ENCODE data around the gene KLK13.

The KLK13 gene

GRCh38 chr19:51097796-51098195 is 32.9 kb upstream of the KLK13 start:
- no peaks in the 10 kb centered on the region for H3K27me3 Mint-ChIP-seq
- no peak for DNase-seq
- no peak overlapping the region for H3K4me3 Mint-ChIP-seq
- H3K36me3 Mint-ChIP-seq (ENCODE audit: low read depth) = peaks cover 73% of the 10 kb centered on the region
- H3K27ac Mint-ChIP-seq = no peak overlapping the region
- H3K9me3 Mint-ChIP-seq = no peaks in the 10 kb centered on the region
- peaks cover 36% of the 10 kb centered on the region for H3K4me1 Mint-ChIP-seq (ENCODE audit: low read depth)

- Mint-ChIP-seq H3K4me1 (ENCODE audit: low read depth) (peaks cover 31% of the 10 kb centered on the region), H3K36me3 (ENCODE audit: low read depth) (peaks cover 67% of the 10 kb centered on the region), H3K4me3 (no peak overlapping the region), H3K27me3 (no peaks in the 10 kb centered on the region), H3K27ac (peak overlapping the region; percentile 4), H3K9me3 (no peaks in the 10 kb centered on the region)
- DNase-seq = peak; percentile 76
Observed at GRCh38 chr19:51097166-51097738, 32.4 kb upstream of the KLK13 start.

DNA sequence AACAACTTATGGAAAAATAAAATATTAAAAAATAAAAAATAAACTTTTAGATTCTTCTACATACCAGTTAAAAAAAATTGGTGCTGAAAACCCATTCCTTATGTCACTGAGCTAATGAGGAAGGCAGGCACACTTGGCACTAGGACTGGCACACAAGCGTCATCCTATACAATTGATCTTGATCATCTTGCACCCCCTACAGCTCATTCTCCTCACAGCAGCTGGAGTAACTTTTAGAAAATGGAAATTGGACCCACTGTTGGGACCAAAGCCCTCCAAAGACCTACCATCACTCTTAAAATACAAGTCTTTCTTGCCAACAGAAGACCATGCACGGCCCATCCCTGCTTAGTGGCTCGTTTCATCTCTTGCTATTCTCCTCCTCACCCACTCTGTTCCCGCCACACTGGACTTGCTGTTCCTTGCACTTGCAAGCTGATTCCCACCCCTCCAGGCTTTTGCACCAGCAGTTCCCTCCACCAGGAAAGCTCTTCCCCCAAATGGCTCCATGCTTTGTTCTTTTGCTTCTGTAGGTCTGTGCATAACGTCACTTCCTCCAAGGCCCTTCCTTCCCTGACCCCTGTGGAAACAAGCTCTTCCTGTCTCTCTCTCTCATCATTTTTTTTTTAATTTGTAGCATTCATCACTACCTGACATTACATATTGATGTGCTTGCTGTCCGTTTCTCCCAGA is 31.7 kb upstream of the KLK13 start:
- Mint-ChIP-seq H3K4me3 (no peak overlapping the region), H3K4me1 (ENCODE audit: low read depth) (peaks cover 28% of the 10 kb centered on the region), H3K9me3 (no peaks in the 10 kb centered on the region), H3K27ac (peak overlapping the region; percentile 4), H3K36me3 (ENCODE audit: low read depth) (peaks cover 61% of the 10 kb centered on the region), H3K27me3 (no peaks in the 10 kb centered on the region)
- DNase-seq = no peak

- Mint-ChIP-seq H3K9me3 (no peaks in the 10 kb centered on the region), H3K27ac (no peak overlapping the region), H3K36me3 (ENCODE audit: low read depth) (peaks cover 43% of the 10 kb centered on the region), H3K4me1 (ENCODE audit: low read depth) (peaks cover 20% of the 10 kb centered on the region), H3K27me3 (no peaks in the 10 kb centered on the region), H3K4me3 (no peak overlapping the region)
- DNase-seq = peak; percentile 55
Observed at GRCh38 chr19:51094696-51095279, 29.9 kb upstream of the KLK13 start.

DNA sequence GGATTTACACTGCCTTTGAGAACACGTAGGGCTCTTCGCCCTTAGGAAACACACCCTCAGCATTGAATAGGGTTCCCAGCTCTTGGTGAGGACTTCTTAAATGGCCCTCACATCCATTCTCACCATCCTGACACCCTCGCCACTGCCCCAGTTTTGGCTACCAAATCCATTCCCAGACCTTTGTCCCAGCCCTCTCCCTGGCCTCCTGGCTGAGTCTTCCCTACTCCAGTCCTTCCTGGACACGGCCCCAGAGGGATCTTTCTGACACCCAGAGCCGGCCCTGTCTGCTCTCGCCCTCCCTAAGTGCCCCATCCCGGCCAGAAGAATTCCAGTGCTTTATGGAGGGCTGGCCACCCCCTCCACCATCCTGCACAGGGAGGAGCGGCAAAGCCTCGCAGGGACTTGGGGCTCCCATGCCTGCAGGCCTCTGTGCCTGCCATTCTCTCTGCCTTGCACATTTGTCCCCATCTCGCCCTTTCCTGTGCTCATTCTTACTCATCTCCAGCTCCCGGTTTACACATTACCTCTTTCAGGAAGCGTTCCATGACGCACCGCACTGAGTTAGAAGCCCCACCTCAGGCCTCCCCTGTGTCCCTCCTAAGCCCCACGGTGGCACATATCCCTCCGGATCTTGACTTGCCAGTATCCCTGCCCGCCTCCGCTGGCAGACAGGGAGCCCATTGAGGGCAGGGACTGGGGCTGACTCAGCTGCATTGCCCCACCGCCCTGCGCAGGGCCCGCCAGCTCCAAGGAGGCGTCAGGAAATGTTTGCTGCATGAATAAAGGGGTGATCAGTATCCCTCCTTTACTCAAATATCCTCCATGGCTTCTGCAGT is 28.8 kb upstream of the KLK13 start:
- H3K27ac Mint-ChIP-seq = no peak overlapping the region
- no peaks in the 10 kb centered on the region for H3K9me3 Mint-ChIP-seq

GRCh38 chr19:51093101-51093500 is 28.2 kb upstream of the KLK13 start:
- H3K4me3 Mint-ChIP-seq = no peak overlapping the region
- peaks cover 16% of the 10 kb centered on the region for H3K4me1 Mint-ChIP-seq (ENCODE audit: low read depth)
- no peak overlapping the region for H3K27ac Mint-ChIP-seq
- DNase-seq = no peak
- no peaks in the 10 kb centered on the region for H3K9me3 Mint-ChIP-seq
- H3K36me3 Mint-ChIP-seq (ENCODE audit: low read depth) = peaks cover 32% of the 10 kb centered on the region
- no peaks in the 10 kb centered on the region for H3K27me3 Mint-ChIP-seq

More for the DNA sequence above, 28.8 kb upstream of the KLK13 start:
- Mint-ChIP-seq H3K4me3 (no peak overlapping the region), H3K4me1 (ENCODE audit: low read depth) (peaks cover 16% of the 10 kb centered on the region), H3K27me3 (no peaks in the 10 kb centered on the region), H3K36me3 (ENCODE audit: low read depth) (peaks cover 35% of the 10 kb centered on the region)
- no peak for DNase-seq

DNA sequence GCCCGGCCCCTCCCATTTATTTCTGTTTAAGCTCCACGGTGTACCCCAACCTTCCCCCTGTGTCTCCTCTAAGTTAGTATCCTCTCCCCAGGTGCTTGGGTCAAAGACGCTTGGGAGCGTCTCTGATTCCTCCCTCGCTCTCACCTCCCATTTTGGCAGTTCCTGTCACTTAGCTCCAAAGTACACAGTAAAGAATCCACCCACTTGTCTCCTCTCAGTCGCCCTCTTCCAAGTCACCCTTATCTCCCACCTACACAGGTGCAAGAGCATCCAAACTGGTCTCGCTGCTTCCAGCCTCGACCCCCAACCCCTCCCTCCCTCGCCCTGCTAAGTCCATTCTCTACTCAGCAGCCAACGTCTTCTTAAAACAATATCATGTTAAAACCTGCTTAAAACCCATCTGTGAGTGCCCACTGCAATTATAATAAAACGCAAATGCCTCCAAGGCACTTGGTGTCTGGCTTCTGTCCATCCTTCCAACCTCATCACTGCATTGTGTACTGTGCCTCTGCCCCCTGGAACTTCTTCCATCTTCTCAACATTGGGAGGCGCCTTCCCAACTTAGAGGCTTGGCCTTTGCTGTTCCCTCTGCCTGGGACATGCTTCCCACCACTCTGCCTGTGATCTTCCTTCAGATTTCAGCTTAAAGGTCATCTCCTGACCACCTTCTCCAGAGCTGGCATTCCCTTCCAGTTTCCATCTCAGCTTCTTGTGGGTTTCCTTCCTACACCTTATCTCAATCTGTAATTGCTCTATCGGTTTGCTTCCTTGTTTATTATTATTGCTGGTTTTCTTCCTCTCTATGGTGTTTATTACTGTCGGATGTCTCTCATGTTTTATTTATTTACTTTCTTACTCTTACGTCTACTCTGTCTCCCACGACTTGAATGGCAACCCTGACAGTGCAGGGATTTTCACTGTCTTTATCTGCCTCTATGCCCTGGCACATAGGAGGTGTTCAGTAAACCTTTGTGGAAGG is 27.3 kb upstream of the KLK13 start:
- no peak overlapping the region for H3K4me3 Mint-ChIP-seq
- no peak overlapping the region for H3K27ac Mint-ChIP-seq
- H3K36me3 Mint-ChIP-seq (ENCODE audit: low read depth) = peaks cover 23% of the 10 kb centered on the region
- no peak for DNase-seq
- H3K4me1 Mint-ChIP-seq (ENCODE audit: low read depth) = peaks cover 9% of the 10 kb centered on the region
- no peaks in the 10 kb centered on the region for H3K27me3 Mint-ChIP-seq
- H3K9me3 Mint-ChIP-seq = no peaks in the 10 kb centered on the region

- Mint-ChIP-seq H3K27ac (no peak overlapping the region), H3K27me3 (no peaks in the 10 kb centered on the region), H3K4me1 (ENCODE audit: low read depth) (peaks cover 2% of the 10 kb centered on the region), H3K9me3 (no peaks in the 10 kb centered on the region), H3K4me3 (no peak overlapping the region), H3K36me3 (ENCODE audit: low read depth) (peaks cover 14% of the 10 kb centered on the region)
- DNase-seq = no peak
Observed at GRCh38 chr19:51091126-51091525, 26.2 kb upstream of the KLK13 start.

GRCh38 chr19:51090471-51090870 is 25.6 kb upstream of the KLK13 start:
- no peaks in the 10 kb centered on the region for H3K9me3 Mint-ChIP-seq
- no peak overlapping the region for H3K27ac Mint-ChIP-seq
- no peak for DNase-seq

DNA sequence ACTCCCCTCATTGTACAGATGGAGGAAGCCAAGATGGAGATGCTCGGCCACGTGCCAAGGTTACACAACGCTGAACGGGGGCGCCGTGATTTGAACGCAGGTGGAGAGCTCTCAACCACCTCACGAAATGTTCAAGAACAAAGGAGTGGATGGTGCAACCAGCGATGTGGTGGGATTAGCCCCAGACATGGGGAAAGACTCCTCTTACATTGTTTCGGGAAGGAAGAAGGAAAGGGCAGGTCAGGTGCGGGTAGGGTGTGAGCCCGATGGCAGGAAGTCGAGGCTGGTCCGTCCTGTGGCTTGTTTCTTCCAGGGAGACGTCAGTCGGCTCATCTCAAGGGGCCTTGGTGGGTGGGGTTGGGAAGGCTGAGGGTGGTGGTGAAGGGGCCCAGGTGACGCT is 24.9 kb upstream of the KLK13 start:
- Mint-ChIP-seq H3K4me3 (no peak overlapping the region), H3K4me1 (ENCODE audit: low read depth) (no peaks in the 10 kb centered on the region), H3K27ac (no peak overlapping the region), H3K27me3 (no peaks in the 10 kb centered on the region), H3K9me3 (no peaks in the 10 kb centered on the region), H3K36me3 (ENCODE audit: low read depth) (peaks cover 4% of the 10 kb centered on the region)
- DNase-seq = no peak

More at GRCh38 chr19:51090471-51090870, 25.6 kb upstream of the KLK13 start:
- Mint-ChIP-seq H3K36me3 (ENCODE audit: low read depth) (peaks cover 8% of the 10 kb centered on the region), H3K4me3 (no peak overlapping the region), H3K27me3 (no peaks in the 10 kb centered on the region), H3K4me1 (ENCODE audit: low read depth) (peaks cover 2% of the 10 kb centered on the region)

GRCh38 chr19:51086153-51086850 is 21.4 kb upstream of the KLK13 start:
- Mint-ChIP-seq H3K4me1 (ENCODE audit: low read depth) (no peaks in the 10 kb centered on the region), H3K27me3 (peaks cover 14% of the 10 kb centered on the region), H3K36me3 (ENCODE audit: low read depth) (no peaks in the 10 kb centered on the region), H3K4me3 (no peak overlapping the region), H3K9me3 (no peaks in the 10 kb centered on the region), H3K27ac (no peak overlapping the region)
- no peak for DNase-seq

GRCh38 chr19:51084505-51084904 is 19.6 kb upstream of the KLK13 start:
- no peak for DNase-seq
- Mint-ChIP-seq H3K36me3 (ENCODE audit: low read depth) (no peaks in the 10 kb centered on the region), H3K27ac (no peak overlapping the region), H3K27me3 (peaks cover 14% of the 10 kb centered on the region), H3K9me3 (no peaks in the 10 kb centered on the region), H3K4me1 (ENCODE audit: low read depth) (no peaks in the 10 kb centered on the region), H3K4me3 (no peak overlapping the region)

- H3K27ac Mint-ChIP-seq = no peak overlapping the region
- H3K9me3 Mint-ChIP-seq = no peaks in the 10 kb centered on the region
- no peak overlapping the region for H3K4me3 Mint-ChIP-seq
- no peak for DNase-seq
- peaks cover 14% of the 10 kb centered on the region for H3K27me3 Mint-ChIP-seq
- no peaks in the 10 kb centered on the region for H3K4me1 Mint-ChIP-seq (ENCODE audit: low read depth)
- no peaks in the 10 kb centered on the region for H3K36me3 Mint-ChIP-seq (ENCODE audit: low read depth)
Observed at GRCh38 chr19:51083783-51084182, 18.9 kb upstream of the KLK13 start.
